Measurements from ENCODE around the gene PXMP4. TPM values are rescaled to one million over a fixed set of nuclear protein-coding genes. Genes with fewer than 3 reads are reported as not detected.

Gene PXMP4
- total and polyA plus RNA-seq, 9 of the 15 experiments (the other 6 are each of a cell fraction or from before 2014, with no cell fraction given) = 4.8 to 29.1 (median 6.8) TPM

DNA sequence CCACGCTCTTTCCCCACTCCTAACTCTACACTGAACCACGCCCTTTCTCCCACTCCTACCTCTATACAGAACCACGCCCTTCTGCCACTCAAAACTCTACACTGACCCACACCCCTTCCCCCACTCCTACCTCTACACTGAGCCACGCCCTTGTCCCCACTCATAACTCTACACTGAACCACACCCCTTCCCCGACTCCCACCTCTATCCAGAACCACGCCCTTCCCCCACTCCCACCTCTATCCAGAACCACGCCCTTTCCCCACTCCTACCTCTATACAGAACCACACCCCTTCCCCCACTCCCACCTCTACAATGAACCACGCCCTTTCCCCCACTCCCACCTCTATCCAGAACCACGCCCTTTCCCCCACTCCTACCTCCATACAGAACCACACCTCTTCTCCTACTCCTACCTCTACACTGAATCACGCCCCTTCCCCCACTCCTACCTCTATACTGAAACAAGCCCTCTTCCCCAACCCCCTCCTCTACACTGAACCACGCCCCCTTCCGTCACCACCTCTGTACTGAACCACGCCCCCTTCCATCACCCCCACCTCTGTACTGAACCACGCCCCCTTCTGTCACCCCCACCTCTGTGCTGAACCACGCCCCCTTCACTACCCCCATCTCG lies 10.1 kb downstream of the PXMP4 start (continued):
- TF ChIP-seq TAF9B (IDR thresholded peaks at IDR 0.05; ENCODE audit: partially characterized antibody) (no peak), ZNF140 (CRISPR knock-in tag; IDR thresholded peaks at IDR 0.05) (no peak), RBM34 (IDR thresholded peaks at IDR 0.05; ENCODE audit: borderline replicate concordance, insufficient read depth, low read length) (no peak), ZNF146 (CRISPR knock-in tag; IDR thresholded peaks at IDR 0.05; ENCODE audit: unreplicated experiment) (no peak), NFRKB (IDR thresholded peaks at IDR 0.05; ENCODE audit: low read depth) (peak; percentile 41; the same call in 1 of the 2 replicates), HDGF (IDR thresholded peaks at IDR 0.05) (0 out of 2 replicates have a peak, but pooled peaks have one; percentile 78), LEF1 (IDR thresholded peaks at IDR 0.05) (peak; percentile 20; the same call in 1 of the 2 replicates), KAT8 (IDR thresholded peaks at IDR 0.05; ENCODE audit: low read depth) (no peak), NFIC (IDR thresholded peaks at IDR 0.05) (peak; percentile 41; the same call in 1 of the 2 replicates), SMARCA4 (IDR thresholded peaks at IDR 0.05) (peak; percentile 23; the same call in 1 of the 2 replicates)
- TF ChIP-seq, protein P1, sequence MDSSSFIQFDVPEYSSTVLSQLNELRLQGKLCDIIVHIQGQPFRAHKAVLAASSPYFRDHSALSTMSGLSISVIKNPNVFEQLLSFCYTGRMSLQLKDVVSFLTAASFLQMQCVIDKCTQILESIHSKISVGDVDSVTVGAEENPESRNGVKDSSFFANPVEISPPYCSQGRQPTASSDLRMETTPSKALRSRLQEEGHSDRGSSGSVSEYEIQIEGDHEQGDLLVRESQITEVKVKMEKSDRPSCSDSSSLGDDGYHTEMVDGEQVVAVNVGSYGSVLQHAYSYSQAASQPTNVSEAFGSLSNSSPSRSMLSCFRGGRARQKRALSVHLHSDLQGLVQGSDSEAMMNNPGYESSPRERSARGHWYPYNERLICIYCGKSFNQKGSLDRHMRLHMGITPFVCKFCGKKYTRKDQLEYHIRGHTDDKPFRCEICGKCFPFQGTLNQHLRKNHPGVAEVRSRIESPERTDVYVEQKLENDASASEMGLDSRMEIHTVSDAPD (CRISPR knock-in tag; IDR thresholded peaks at IDR 0.05) = no peak
- TF ChIP-seq, protein P2, sequence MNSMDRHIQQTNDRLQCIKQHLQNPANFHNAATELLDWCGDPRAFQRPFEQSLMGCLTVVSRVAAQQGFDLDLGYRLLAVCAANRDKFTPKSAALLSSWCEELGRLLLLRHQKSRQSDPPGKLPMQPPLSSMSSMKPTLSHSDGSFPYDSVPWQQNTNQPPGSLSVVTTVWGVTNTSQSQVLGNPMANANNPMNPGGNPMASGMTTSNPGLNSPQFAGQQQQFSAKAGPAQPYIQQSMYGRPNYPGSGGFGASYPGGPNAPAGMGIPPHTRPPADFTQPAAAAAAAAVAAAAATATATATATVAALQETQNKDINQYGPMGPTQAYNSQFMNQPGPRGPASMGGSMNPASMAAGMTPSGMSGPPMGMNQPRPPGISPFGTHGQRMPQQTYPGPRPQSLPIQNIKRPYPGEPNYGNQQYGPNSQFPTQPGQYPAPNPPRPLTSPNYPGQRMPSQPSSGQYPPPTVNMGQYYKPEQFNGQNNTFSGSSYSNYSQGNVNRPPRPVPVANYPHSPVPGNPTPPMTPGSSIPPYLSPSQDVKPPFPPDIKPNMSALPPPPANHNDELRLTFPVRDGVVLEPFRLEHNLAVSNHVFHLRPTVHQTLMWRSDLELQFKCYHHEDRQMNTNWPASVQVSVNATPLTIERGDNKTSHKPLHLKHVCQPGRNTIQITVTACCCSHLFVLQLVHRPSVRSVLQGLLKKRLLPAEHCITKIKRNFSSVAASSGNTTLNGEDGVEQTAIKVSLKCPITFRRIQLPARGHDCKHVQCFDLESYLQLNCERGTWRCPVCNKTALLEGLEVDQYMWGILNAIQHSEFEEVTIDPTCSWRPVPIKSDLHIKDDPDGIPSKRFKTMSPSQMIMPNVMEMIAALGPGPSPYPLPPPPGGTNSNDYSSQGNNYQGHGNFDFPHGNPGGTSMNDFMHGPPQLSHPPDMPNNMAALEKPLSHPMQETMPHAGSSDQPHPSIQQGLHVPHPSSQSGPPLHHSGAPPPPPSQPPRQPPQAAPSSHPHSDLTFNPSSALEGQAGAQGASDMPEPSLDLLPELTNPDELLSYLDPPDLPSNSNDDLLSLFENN (IDR thresholded peaks at IDR 0.05; ENCODE audit: low read depth in 2 of 2, low read length in 2 of 2) = no peak
- TF ChIP-seq, protein P3, sequence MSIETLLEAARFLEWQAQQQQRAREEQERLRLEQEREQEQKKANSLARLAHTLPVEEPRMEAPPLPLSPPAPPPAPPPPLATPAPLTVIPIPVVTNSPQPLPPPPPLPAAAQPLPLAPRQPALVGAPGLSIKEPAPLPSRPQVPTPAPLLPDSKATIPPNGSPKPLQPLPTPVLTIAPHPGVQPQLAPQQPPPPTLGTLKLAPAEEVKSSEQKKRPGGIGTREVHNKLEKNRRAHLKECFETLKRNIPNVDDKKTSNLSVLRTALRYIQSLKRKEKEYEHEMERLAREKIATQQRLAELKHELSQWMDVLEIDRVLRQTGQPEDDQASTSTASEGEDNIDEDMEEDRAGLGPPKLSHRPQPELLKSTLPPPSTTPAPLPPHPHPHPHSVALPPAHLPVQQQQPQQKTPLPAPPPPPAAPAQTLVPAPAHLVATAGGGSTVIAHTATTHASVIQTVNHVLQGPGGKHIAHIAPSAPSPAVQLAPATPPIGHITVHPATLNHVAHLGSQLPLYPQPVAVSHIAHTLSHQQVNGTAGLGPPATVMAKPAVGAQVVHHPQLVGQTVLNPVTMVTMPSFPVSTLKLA (conservative IDR thresholded peaks at IDR 0.05) = peak in 1 of 2 experiments; percentile 23; a peak in 2 of 4 replicates
- TF ChIP-seq, protein P4, sequence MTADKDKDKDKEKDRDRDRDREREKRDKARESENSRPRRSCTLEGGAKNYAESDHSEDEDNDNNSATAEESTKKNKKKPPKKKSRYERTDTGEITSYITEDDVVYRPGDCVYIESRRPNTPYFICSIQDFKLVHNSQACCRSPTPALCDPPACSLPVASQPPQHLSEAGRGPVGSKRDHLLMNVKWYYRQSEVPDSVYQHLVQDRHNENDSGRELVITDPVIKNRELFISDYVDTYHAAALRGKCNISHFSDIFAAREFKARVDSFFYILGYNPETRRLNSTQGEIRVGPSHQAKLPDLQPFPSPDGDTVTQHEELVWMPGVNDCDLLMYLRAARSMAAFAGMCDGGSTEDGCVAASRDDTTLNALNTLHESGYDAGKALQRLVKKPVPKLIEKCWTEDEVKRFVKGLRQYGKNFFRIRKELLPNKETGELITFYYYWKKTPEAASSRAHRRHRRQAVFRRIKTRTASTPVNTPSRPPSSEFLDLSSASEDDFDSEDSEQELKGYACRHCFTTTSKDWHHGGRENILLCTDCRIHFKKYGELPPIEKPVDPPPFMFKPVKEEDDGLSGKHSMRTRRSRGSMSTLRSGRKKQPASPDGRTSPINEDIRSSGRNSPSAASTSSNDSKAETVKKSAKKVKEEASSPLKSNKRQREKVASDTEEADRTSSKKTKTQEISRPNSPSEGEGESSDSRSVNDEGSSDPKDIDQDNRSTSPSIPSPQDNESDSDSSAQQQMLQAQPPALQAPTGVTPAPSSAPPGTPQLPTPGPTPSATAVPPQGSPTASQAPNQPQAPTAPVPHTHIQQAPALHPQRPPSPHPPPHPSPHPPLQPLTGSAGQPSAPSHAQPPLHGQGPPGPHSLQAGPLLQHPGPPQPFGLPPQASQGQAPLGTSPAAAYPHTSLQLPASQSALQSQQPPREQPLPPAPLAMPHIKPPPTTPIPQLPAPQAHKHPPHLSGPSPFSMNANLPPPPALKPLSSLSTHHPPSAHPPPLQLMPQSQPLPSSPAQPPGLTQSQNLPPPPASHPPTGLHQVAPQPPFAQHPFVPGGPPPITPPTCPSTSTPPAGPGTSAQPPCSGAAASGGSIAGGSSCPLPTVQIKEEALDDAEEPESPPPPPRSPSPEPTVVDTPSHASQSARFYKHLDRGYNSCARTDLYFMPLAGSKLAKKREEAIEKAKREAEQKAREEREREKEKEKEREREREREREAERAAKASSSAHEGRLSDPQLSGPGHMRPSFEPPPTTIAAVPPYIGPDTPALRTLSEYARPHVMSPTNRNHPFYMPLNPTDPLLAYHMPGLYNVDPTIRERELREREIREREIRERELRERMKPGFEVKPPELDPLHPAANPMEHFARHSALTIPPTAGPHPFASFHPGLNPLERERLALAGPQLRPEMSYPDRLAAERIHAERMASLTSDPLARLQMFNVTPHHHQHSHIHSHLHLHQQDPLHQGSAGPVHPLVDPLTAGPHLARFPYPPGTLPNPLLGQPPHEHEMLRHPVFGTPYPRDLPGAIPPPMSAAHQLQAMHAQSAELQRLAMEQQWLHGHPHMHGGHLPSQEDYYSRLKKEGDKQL (CRISPR knock-in tag; IDR thresholded peaks at IDR 0.05; ENCODE audit: borderline replicate concordance) = no peak
- TF ChIP-seq, protein P5, sequence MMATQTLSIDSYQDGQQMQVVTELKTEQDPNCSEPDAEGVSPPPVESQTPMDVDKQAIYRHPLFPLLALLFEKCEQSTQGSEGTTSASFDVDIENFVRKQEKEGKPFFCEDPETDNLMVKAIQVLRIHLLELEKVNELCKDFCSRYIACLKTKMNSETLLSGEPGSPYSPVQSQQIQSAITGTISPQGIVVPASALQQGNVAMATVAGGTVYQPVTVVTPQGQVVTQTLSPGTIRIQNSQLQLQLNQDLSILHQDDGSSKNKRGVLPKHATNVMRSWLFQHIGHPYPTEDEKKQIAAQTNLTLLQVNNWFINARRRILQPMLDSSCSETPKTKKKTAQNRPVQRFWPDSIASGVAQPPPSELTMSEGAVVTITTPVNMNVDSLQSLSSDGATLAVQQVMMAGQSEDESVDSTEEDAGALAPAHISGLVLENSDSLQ (IDR thresholded peaks at IDR 0.05) = peak; percentile 96
